IMR-90 (cell line): Measurements from ENCODE around the gene DEPDC1. TPM values are rescaled to one million over a fixed set of nuclear protein-coding genes. Genes with fewer than 3 reads are reported as not detected.

Source experiments
- ATAC-seq: fragments of 200-7000 bp; cut with Tn5 transposase; 2 replicates; pipeline ENCODE4 v1.9.1; 2020; ENCODE audit warnings: low read depth, mild to moderate bottlenecking, moderate library complexity
- BruUV-seq: library from RNA; stranded (reverse); fragments of 400-500 nt; replicated peaks from 2 replicates; lab custom pipeline; 2021; lab: Mats Ljungman, UMichigan
- CTCF ChIA-PET: fragments of 300-600 bp; formaldehyde crosslinking; extraction: SDS; loops from one replicate; lab custom pipeline; 2021; ENCODE audit warnings: antibody characterized with exemption; lab: Yijun Ruan, JAX
- POLR2A ChIA-PET: fragments of 300-600 bp; sonication (Branson Sonifier 250); formaldehyde crosslinking; loops from one replicate; lab custom pipeline; 2022; ENCODE audit warnings: antibody characterized with exemption; ENCODE audit not compliant: unreplicated experiment; lab: Charles Lee
- DNase-seq: peaks from one replicate; pipeline ENCODE4 v3.0.0; 2013
- H2AFZ ChIP-seq: replicated peaks from 2 replicates; pipeline ENCODE3; 2013; ENCODE audit warnings: low read length, mild to moderate bottlenecking; ENCODE audit not compliant: poor library complexity
- H2AK5ac ChIP-seq: 2 replicates; pipeline ENCODE4 v1.6.1; 2013; ENCODE audit warnings: low read depth, low read length, inconsistent platforms
- H2AK9ac ChIP-seq: replicated peaks from 2 replicates; pipeline ENCODE3; 2013; ENCODE audit warnings: mild to moderate bottlenecking, low read depth, low read length, moderate library complexity; ENCODE audit not compliant: poor library complexity
- H2BK120ac ChIP-seq: 2 replicates; pipeline ENCODE4 v1.6.1; 2013; ENCODE audit warnings: low read depth, low read length, inconsistent platforms
- H2BK15ac ChIP-seq: 3 replicates; pipeline ENCODE4 v1.6.1; 2013; ENCODE audit warnings: low read depth, low read length, inconsistent platforms
- H2BK20ac ChIP-seq: 2 replicates; pipeline ENCODE4 v1.6.1; 2013; ENCODE audit warnings: low read depth, mild to moderate bottlenecking, inconsistent platforms, low read length, moderate library complexity
- H2BK5ac ChIP-seq: 2 replicates; pipeline ENCODE4 v1.6.1; 2013; ENCODE audit warnings: mild to moderate bottlenecking, low read depth, low read length, inconsistent platforms; ENCODE audit not compliant: poor library complexity, severe bottlenecking
- H3K14ac ChIP-seq: replicated peaks from 2 replicates; pipeline ENCODE4 v1.6.1; 2013; ENCODE audit warnings: low read depth, low read length, inconsistent platforms
- H3K18ac ChIP-seq: 2 replicates; pipeline ENCODE4 v1.6.1; 2013; ENCODE audit warnings: low read depth, low read length, control low read depth
- H3K23ac ChIP-seq: 2 replicates; pipeline ENCODE4 v1.6.1; 2013; ENCODE audit warnings: low read depth, low read length, inconsistent platforms
- H3K27ac ChIP-seq: 2 replicates; pipeline ENCODE4 v1.5.1; 2013; ENCODE audit warnings: mild to moderate bottlenecking, control low read depth, low read length; ENCODE audit not compliant: insufficient read depth
- H3K27me3 ChIP-seq: 2 replicates; pipeline ENCODE4 v1.6.1; 2013; ENCODE audit warnings: low read length; ENCODE audit not compliant: control insufficient read depth, insufficient read depth
- H3K36me3 ChIP-seq: 2 replicates; pipeline ENCODE4 v1.6.1; 2013; ENCODE audit warnings: low read length, mixed read lengths; ENCODE audit not compliant: control insufficient read depth, insufficient read depth
- H3K4ac ChIP-seq: 2 replicates; pipeline ENCODE4 v1.6.1; 2013; ENCODE audit warnings: low read depth, low read length, inconsistent platforms
- H3K4me1 ChIP-seq: 2 replicates; pipeline ENCODE4 v1.6.1; 2013; ENCODE audit warnings: low read length, mixed read lengths; ENCODE audit not compliant: control insufficient read depth, insufficient read depth
- H3K4me2 ChIP-seq: 2 replicates; pipeline ENCODE4 v1.6.1; 2013; ENCODE audit warnings: low read depth, mild to moderate bottlenecking, control low read depth, low read length, moderate library complexity
- H3K4me3 ChIP-seq: 2 replicates; pipeline ENCODE4 v1.5.1; 2013; ENCODE audit warnings: low read depth, mild to moderate bottlenecking, control low read depth, low read length, moderate library complexity; ENCODE audit not compliant: insufficient read depth
- H3K56ac ChIP-seq: 2 replicates; pipeline ENCODE4 v1.6.1; 2013; ENCODE audit warnings: low read length, inconsistent platforms; ENCODE audit not compliant: insufficient read depth; ENCODE audit errors: extremely low read depth
- H3K79me1 ChIP-seq, 2 experiments: 2 replicates each; pipeline ENCODE4 v1.6.1; 2013; ENCODE audit warnings: low read length in 2 of 2, inconsistent platforms in 1 of 2, low read depth in 1 of 2
- H3K9ac ChIP-seq: 2 replicates; pipeline ENCODE4 v1.6.1; 2013; ENCODE audit warnings: low read depth, low read length, control low read depth
- H3K9me1 ChIP-seq: 2 replicates; pipeline ENCODE4 v1.6.1; 2013; ENCODE audit warnings: low read length, inconsistent platforms; ENCODE audit not compliant: insufficient read depth
- H3K9me3 ChIP-seq: 2 replicates; pipeline ENCODE4 v1.6.1; 2013; ENCODE audit warnings: low read length; ENCODE audit not compliant: control insufficient read depth, insufficient read depth
- H4K20me1 ChIP-seq: 2 replicates; pipeline ENCODE4 v1.6.1; 2013; ENCODE audit warnings: low read length, inconsistent platforms; ENCODE audit not compliant: insufficient read depth
- H4K5ac ChIP-seq: 2 replicates; pipeline ENCODE4 v1.6.1; 2013; ENCODE audit warnings: mild to moderate bottlenecking, low read depth, low read length, control low read depth
- H4K8ac ChIP-seq, 2 experiments: 2 replicates each; pipeline ENCODE4 v1.6.1; 2013; ENCODE audit warnings: low read depth in 2 of 2, low read length in 2 of 2, control low read depth in 1 of 2, inconsistent platforms in 1 of 2
- H4K91ac ChIP-seq: 2 replicates; pipeline ENCODE4 v1.6.1; 2013; ENCODE audit warnings: low read depth, low read length, inconsistent platforms; ENCODE audit not compliant: insufficient read depth
- BHLHE40 ChIP-seq: fragments of 150-350 bp; IDR thresholded peaks from 2 replicates; pipeline ENCODE4 v1.6.1; 2016; ENCODE audit warnings: mild to moderate bottlenecking, low read depth, low read length
- CEBPB ChIP-seq: IDR thresholded peaks from 2 replicates; pipeline ENCODE4 v1.6.1; 2012; ENCODE audit warnings: low read depth, low read length, improper control_type of control experiment
- CHD1 ChIP-seq: IDR thresholded peaks from 2 replicates; pipeline ENCODE4 v1.6.1; 2012; ENCODE audit warnings: low read depth, low read length, improper control_type of control experiment
- FOS ChIP-seq: fragments of 150-350 bp; IDR thresholded peaks from 2 replicates; pipeline ENCODE4 v1.6.1; 2016; ENCODE audit warnings: low read depth, low read length
- MAFK ChIP-seq: IDR thresholded peaks from 2 replicates; pipeline ENCODE4 v1.6.1; 2012; ENCODE audit warnings: low read depth, low read length, improper control_type of control experiment
- MAZ ChIP-seq: IDR thresholded peaks from 2 replicates; pipeline ENCODE4 v1.6.1; 2012; ENCODE audit warnings: low read depth, mild to moderate bottlenecking, low read length, improper control_type of control experiment, moderate library complexity, borderline replicate concordance
- MXI1 ChIP-seq: IDR thresholded peaks from 2 replicates; pipeline ENCODE4 v1.6.1; 2012; ENCODE audit warnings: low read depth, mild to moderate bottlenecking, low read length, moderate library complexity, borderline replicate concordance
- NFE2L2 ChIP-seq: fragments of 150-350 bp; IDR thresholded peaks from 2 replicates; pipeline ENCODE4 v1.6.1; 2016; ENCODE audit warnings: low read depth, mild to moderate bottlenecking, low read length
- POLR2A ChIP-seq: IDR thresholded peaks from 2 replicates; pipeline ENCODE4 v1.6.1; 2012; ENCODE audit warnings: mild to moderate bottlenecking, low read depth, low read length
- RCOR1 ChIP-seq: IDR thresholded peaks from 2 replicates; pipeline ENCODE4 v1.6.1; 2012; ENCODE audit warnings: mild to moderate bottlenecking, low read length, improper control_type of control experiment; ENCODE audit not compliant: insufficient replicate concordance
- RFX5 ChIP-seq: IDR thresholded peaks from 2 replicates; pipeline ENCODE4 v1.8.0; 2012; ENCODE audit warnings: low read depth, mild to moderate bottlenecking, low read length, moderate library complexity
- SMC3 ChIP-seq: fragments of 150-350 bp; IDR thresholded peaks from 2 replicates; pipeline ENCODE4 v1.6.1; 2016; ENCODE audit warnings: low read depth, mild to moderate bottlenecking, antibody characterized with exemption, low read length, moderate library complexity
- WGBS, 2 experiments: methylation state at CpG; one replicate each; pipeline versions ENCODE4 v1.1.5 to v1.1.7; 2013; ENCODE audit warnings: missing lambda C conversion rate in 2 of 2; ENCODE audit not compliant: insufficient read length in 1 of 2; ENCODE audit errors: extremely low coverage in 2 of 2; 5-methylcytosine and 5-hydroxymethylcytosine counted together
- dilution Hi-C: fragments of 300-500 bp; cut with HindIII; formaldehyde crosslinking; loops from one replicate; pipeline ENCODE4 v1.14.3; 2018; ENCODE audit warnings: low sequenced_read_pairs; ENCODE audit not compliant: unreplicated experiment
- in situ Hi-C: fragments of 300-500 bp; cut with MboI; formaldehyde crosslinking; loops from 3 replicates; pipeline ENCODE4 v1.14.3; 2019; ENCODE audit warnings: low sequenced_read_pairs, inconsistent platforms, mixed read lengths
- intact Hi-C: fragments of 100-400 bp; cut with micrococcal nuclease; formaldehyde crosslinking; loops from 2 replicates; pipeline ENCODE4 v1.10.0; 2022
- polyA plus RNA-seq, 3 experiments: library from polyadenylated mRNA; depleted of rRNA; stranded (reverse); fragments of >200 nt; gene quantifications; 2 replicates each; pipeline ENCODE4 v1.2.3, GENCODE V29; 2012; ENCODE audit warnings: low replicate concordance in 1 of 3
- total RNA-seq: library from RNA; depleted of rRNA; stranded (reverse); fragments of >200 nt; gene quantifications from 2 replicates; pipeline ENCODE4 v1.2.3, GENCODE V29; 2012
- TF ChIP-seq, protein P1 (sequence below): fragments of 150-350 bp; IDR thresholded peaks from 2 replicates; pipeline ENCODE4 v1.6.1; 2017; ENCODE audit warnings: mild to moderate bottlenecking, antibody characterized with exemption, low read length, low read depth
- TF ChIP-seq, protein P2 (sequence below): fragments of 150-350 bp; IDR thresholded peaks from 2 replicates; pipeline ENCODE4 v1.6.1; 2016; ENCODE audit warnings: low read depth, mild to moderate bottlenecking, low read length, moderate library complexity, borderline replicate concordance

The DEPDC1 gene
- total and polyA plus RNA-seq, 2 of the 4 experiments (the other 2 are of a cell fraction): 7.4 to 14.7 TPM

- Histone ChIP-seq H4K91ac (no peak overlapping the region), H3K23ac (no peak overlapping the region), H3K36me3 (no peaks in the 10 kb centered on the region; the same call in 1 of the 2 replicates), H2BK5ac (no peak overlapping the region), H4K8ac (no peak overlapping the region; a peak in 1 of 4 replicates), H3K56ac (no peak overlapping the region), H3K9ac (no peak overlapping the region), H2AK9ac (no peak overlapping the region), H2BK20ac (no peak overlapping the region), H3K9me1 (0 out of 2 replicates have a peak, but pooled peaks cover 3% of the 10 kb centered on the region), H3K4me2 (no peak overlapping the region), H3K4ac (no peak overlapping the region), H3K14ac (no peak overlapping the region), H3K4me1 (peaks cover 2% of the 10 kb centered on the region; the same call in 1 of the 2 replicates), H2BK120ac (no peak overlapping the region), H3K27ac (no peak overlapping the region), H2AK5ac (no peak overlapping the region), H3K27me3 (no peaks in the 10 kb centered on the region), H2BK15ac (no peak overlapping the region), H3K4me3 (no peak overlapping the region), H3K79me1 (peaks cover 7 to 11% of the 10 kb centered on the region in 2 experiments; a peak in 3 of 4 replicates), H4K20me1 (no peaks in the 10 kb centered on the region), H4K5ac (no peak overlapping the region), H2AFZ (no peak overlapping the region), H3K18ac (no peak overlapping the region), H3K9me3 (no peaks in the 10 kb centered on the region)
- DNase-seq (no peak), ATAC-seq (no peak)
- no TSS peak for BruUV-seq
- POLR2A ChIA-PET: no interaction called here
- dilution Hi-C loops (no loop called here), in situ Hi-C loops (no loop called here), intact Hi-C loops (no loop called here)
- TF ChIP-seq, protein P1, sequence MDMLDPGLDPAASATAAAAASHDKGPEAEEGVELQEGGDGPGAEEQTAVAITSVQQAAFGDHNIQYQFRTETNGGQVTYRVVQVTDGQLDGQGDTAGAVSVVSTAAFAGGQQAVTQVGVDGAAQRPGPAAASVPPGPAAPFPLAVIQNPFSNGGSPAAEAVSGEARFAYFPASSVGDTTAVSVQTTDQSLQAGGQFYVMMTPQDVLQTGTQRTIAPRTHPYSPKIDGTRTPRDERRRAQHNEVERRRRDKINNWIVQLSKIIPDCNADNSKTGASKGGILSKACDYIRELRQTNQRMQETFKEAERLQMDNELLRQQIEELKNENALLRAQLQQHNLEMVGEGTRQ: no peak
- TF ChIP-seq BHLHE40: no peak
- no peak for TF ChIP-seq RFX5
- no peak for TF ChIP-seq MXI1
- TF ChIP-seq CEBPB: no peak
- TF ChIP-seq, protein P2, sequence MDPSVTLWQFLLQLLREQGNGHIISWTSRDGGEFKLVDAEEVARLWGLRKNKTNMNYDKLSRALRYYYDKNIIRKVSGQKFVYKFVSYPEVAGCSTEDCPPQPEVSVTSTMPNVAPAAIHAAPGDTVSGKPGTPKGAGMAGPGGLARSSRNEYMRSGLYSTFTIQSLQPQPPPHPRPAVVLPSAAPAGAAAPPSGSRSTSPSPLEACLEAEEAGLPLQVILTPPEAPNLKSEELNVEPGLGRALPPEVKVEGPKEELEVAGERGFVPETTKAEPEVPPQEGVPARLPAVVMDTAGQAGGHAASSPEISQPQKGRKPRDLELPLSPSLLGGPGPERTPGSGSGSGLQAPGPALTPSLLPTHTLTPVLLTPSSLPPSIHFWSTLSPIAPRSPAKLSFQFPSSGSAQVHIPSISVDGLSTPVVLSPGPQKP: no peak
- TF ChIP-seq FOS: no peak
- TF ChIP-seq MAZ: no peak
- no peak for TF ChIP-seq CHD1
- no peak for TF ChIP-seq MAFK
- TF ChIP-seq NFE2L2: no peak
- TF ChIP-seq POLR2A: no peak
- no peak for TF ChIP-seq SMC3
- TF ChIP-seq RCOR1: no peak
- WGBS, 2 experiments: no CpG with 5 or more reads among the region's 1 CpG
- CTCF ChIA-PET: no interaction called here
Measured at GRCh38 chr1:68484618-68485017, 12.3 kb downstream of the DEPDC1 start.
